H9 (cell line): ENCODE measurements around the gene PSMB5. TPM values are rescaled to one million over a fixed set of nuclear protein-coding genes. Genes with fewer than 3 reads are reported as not detected.

ENCODE experiments used
- DNase-seq: peaks from one replicate; pipeline ENCODE4 v3.0.0-alpha.2; 2017
- H2AFZ ChIP-seq: one replicate; pipeline ENCODE4 v1.6.1; 2013; ENCODE audit warnings: mild to moderate bottlenecking, low read length, control low read depth, moderate library complexity
- H2AK5ac ChIP-seq: 2 replicates; pipeline ENCODE4 v1.6.1; 2013; ENCODE audit warnings: low read length, control low read depth, mixed read lengths; ENCODE audit not compliant: insufficient read length
- H2BK120ac ChIP-seq: one replicate; pipeline ENCODE4 v1.6.1; 2013; ENCODE audit warnings: low read depth, mild to moderate bottlenecking, low read length, control low read depth, inconsistent platforms; ENCODE audit not compliant: poor library complexity, severe bottlenecking
- H2BK12ac ChIP-seq: 2 replicates; pipeline ENCODE4 v1.6.1; 2013; ENCODE audit warnings: low read length, control low read depth, mixed read lengths, low read depth; ENCODE audit not compliant: insufficient read length
- H2BK15ac ChIP-seq: 2 replicates; pipeline ENCODE4 v1.6.1; 2013; ENCODE audit warnings: low read depth, low read length, control low read depth
- H2BK20ac ChIP-seq: one replicate; pipeline ENCODE4 v1.6.1; 2013; ENCODE audit warnings: low read depth, mild to moderate bottlenecking, low read length, control low read depth, inconsistent platforms; ENCODE audit not compliant: poor library complexity, severe bottlenecking
- H2BK5ac ChIP-seq: 2 replicates; pipeline ENCODE4 v1.6.1; 2013; ENCODE audit warnings: low read length, control low read depth, mixed read lengths; ENCODE audit not compliant: insufficient read length
- H3K14ac ChIP-seq: 2 replicates; pipeline ENCODE4 v1.6.1; 2013; ENCODE audit warnings: low read length, control low read depth; ENCODE audit not compliant: insufficient read depth
- H3K18ac ChIP-seq: 2 replicates; pipeline ENCODE4 v1.6.1; 2013; ENCODE audit warnings: low read depth, mild to moderate bottlenecking, mixed read lengths, low read length, control low read depth; ENCODE audit not compliant: insufficient read length
- H3K23ac ChIP-seq: 2 replicates; pipeline ENCODE4 v1.6.1; 2013; ENCODE audit warnings: low read length, control low read depth, mixed read lengths, low read depth; ENCODE audit not compliant: insufficient read length
- H3K23me2 ChIP-seq: 2 replicates; pipeline ENCODE4 v1.6.1; 2013; ENCODE audit warnings: low read depth, mild to moderate bottlenecking, mixed read lengths, low read length, control low read depth; ENCODE audit not compliant: insufficient read length, poor library complexity, severe bottlenecking
- H3K27ac ChIP-seq: 2 replicates; pipeline ENCODE4 v1.5.1; 2013; ENCODE audit warnings: low read length, control low read depth, mixed read lengths, low read depth; ENCODE audit not compliant: insufficient read length
- H3K27me3 ChIP-seq: 2 replicates; pipeline ENCODE4 v1.6.1; 2013; ENCODE audit warnings: low read length, control low read depth, inconsistent platforms; ENCODE audit not compliant: insufficient read depth
- H3K4ac ChIP-seq: 2 replicates; pipeline ENCODE4 v1.6.1; 2013; ENCODE audit warnings: low read depth, mild to moderate bottlenecking, control low read depth, inconsistent platforms, low read length, moderate library complexity
- H3K4me1 ChIP-seq: 2 replicates; pipeline ENCODE4 v1.6.1; 2013; ENCODE audit warnings: low read length, control low read depth, inconsistent platforms; ENCODE audit not compliant: insufficient read depth
- H3K4me2 ChIP-seq: 2 replicates; pipeline ENCODE4 v1.6.1; 2013; ENCODE audit warnings: low read length, control low read depth, mixed read lengths; ENCODE audit not compliant: insufficient read length, insufficient read depth
- H3K56ac ChIP-seq: 2 replicates; pipeline ENCODE4 v1.6.1; 2013; ENCODE audit warnings: low read depth, mild to moderate bottlenecking, mixed read lengths, low read length, control low read depth; ENCODE audit not compliant: insufficient read length
- H3K79me1 ChIP-seq: 2 replicates; pipeline ENCODE4 v1.6.1; 2013; ENCODE audit warnings: low read depth, mild to moderate bottlenecking, moderate library complexity, low read length, control low read depth, inconsistent platforms; ENCODE audit not compliant: insufficient read depth, poor library complexity, severe bottlenecking
- H3K79me2 ChIP-seq: 2 replicates; pipeline ENCODE4 v1.6.1; 2013; ENCODE audit warnings: low read length, control low read depth, inconsistent platforms; ENCODE audit not compliant: insufficient read depth
- H3K9ac ChIP-seq: 2 replicates; pipeline ENCODE4 v1.6.1; 2013; ENCODE audit warnings: low read length, control low read depth, mixed read lengths; ENCODE audit not compliant: insufficient read length; ENCODE audit errors: extremely low read depth
- H3K9me3 ChIP-seq: one replicate; pipeline ENCODE4 v1.6.1; 2013; ENCODE audit warnings: low read depth, low read length, inconsistent platforms; ENCODE audit not compliant: control insufficient read depth
- H3T11ph ChIP-seq: one replicate; pipeline ENCODE4 v1.6.1; 2013; ENCODE audit warnings: mild to moderate bottlenecking, low read length, control low read depth, inconsistent platforms
- H4K20me1 ChIP-seq: one replicate; pipeline ENCODE4 v1.6.1; 2013; ENCODE audit not compliant: control insufficient read depth, insufficient read length, insufficient read depth
- H4K5ac ChIP-seq: 2 replicates; pipeline ENCODE4 v1.6.1; 2013; ENCODE audit warnings: low read depth, mild to moderate bottlenecking, mixed read lengths, low read length, control low read depth; ENCODE audit not compliant: insufficient read length
- H4K8ac ChIP-seq: replicated peaks from 2 replicates; pipeline ENCODE4 v1.6.1; 2013; ENCODE audit warnings: low read length, control low read depth, mixed read lengths, low read depth; ENCODE audit not compliant: insufficient read length
- H4K91ac ChIP-seq: 2 replicates; pipeline ENCODE4 v1.6.1; 2013; ENCODE audit warnings: low read depth, mild to moderate bottlenecking, moderate library complexity, mixed read lengths, low read length, control low read depth; ENCODE audit not compliant: insufficient read length
- H3K27ac Mint-ChIP-seq, 3 experiments: 2 replicates in 2 of 3; 3 replicates in 1 of 3; pipeline ENCODE4 v1.8.0; 2020 to 2021; ENCODE audit warnings: mixed read lengths in 3 of 3, mild to moderate bottlenecking in 1 of 3, moderate library complexity in 1 of 3
- H3K27me3 Mint-ChIP-seq: 2 replicates; pipeline ENCODE4 v1.8.0; 2021; ENCODE audit warnings: low read depth, mild to moderate bottlenecking, moderate library complexity, mixed read lengths
- H3K36me3 Mint-ChIP-seq, 3 experiments: 2 replicates in 2 of 3; 3 replicates in 1 of 3; pipeline ENCODE4 v1.8.0; 2020 to 2021; ENCODE audit warnings: low read depth in 3 of 3, mixed read lengths in 3 of 3; ENCODE audit not compliant: insufficient read depth in 1 of 3
- H3K4me1 Mint-ChIP-seq, 2 experiments: 2 replicates each; pipeline ENCODE4 v1.8.0; 2020; ENCODE audit warnings: mixed read lengths in 2 of 2
- H3K4me3 Mint-ChIP-seq, 2 experiments: 2 replicates in 1 of 2; 3 replicates in 1 of 2; pipeline ENCODE4 v1.8.0; 2020 to 2021; ENCODE audit warnings: mild to moderate bottlenecking in 2 of 2, mixed read lengths in 2 of 2, moderate library complexity in 1 of 2
- H3K9me3 Mint-ChIP-seq, 2 experiments: 2 replicates in 1 of 2; 3 replicates in 1 of 2; pipeline ENCODE4 v1.8.0; 2020; ENCODE audit warnings: mild to moderate bottlenecking in 2 of 2, mixed read lengths in 2 of 2, moderate library complexity in 1 of 2
- WGBS: extraction: QIAGEN DNeasy Blood & Tissue Kit; methylation state at CpG from one replicate; pipeline ENCODE4 v1.1.7; 2013; ENCODE audit warnings: missing lambda C conversion rate, low lambda C conversion rate, mixed read lengths; ENCODE audit not compliant: insufficient read length; ENCODE audit errors: extremely low coverage; 5-methylcytosine and 5-hydroxymethylcytosine counted together
- total RNA-seq: library from RNA; stranded (reverse); gene quantifications from 2 replicates; pipeline ENCODE4 v1.2.1, GENCODE V29; 2021
- TF ChIP-seq, protein P1 (sequence below): fragments of 200-600 bp; sonication (generic); conservative IDR thresholded peaks from 3 replicates; pipeline ENCODE4 v1.8.0; 2021; ENCODE audit warnings: antibody characterized with exemption, mild to moderate bottlenecking

The PSMB5 gene
- total RNA-seq, 1 experiment from 2014 or later: 252 TPM

DNA sequence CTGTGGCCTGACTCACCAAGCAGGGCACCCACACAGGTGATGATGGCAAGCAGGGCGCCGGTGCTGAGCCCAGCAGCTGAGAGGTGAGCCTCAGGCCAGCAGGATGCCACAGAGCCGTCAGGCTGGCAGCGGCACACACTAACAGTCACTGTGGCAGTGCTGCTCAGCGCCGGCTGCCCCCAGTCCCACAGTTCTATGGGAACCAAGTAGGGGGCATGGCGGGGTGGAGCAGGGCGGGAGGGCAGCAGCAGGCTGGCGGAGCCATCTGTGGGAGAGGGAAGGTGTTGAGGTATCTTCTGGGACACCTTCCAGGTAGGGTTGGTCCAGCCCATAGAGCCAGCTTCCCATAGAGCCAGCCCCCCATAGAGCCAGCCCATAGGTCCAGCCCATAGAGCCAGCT is 14.3 kb upstream of the PSMB5 start:
- Histone ChIP-seq H2AK5ac (no peak overlapping the region), H2BK12ac (no peak overlapping the region), H2BK20ac (no peak overlapping the region), H3K4me2 (no peak overlapping the region), H2BK5ac (no peak overlapping the region), H2BK120ac (no peak overlapping the region), H4K8ac (no peak overlapping the region), H3K23me2 (no peaks in the 10 kb centered on the region), H3K4ac (no peak overlapping the region), H3T11ph (no peak overlapping the region), H3K27me3 (no peaks in the 10 kb centered on the region), H2AFZ (no peak overlapping the region), H4K91ac (no peak overlapping the region), H3K79me1 (no peaks in the 10 kb centered on the region), H2BK15ac (no peak overlapping the region), H4K5ac (no peak overlapping the region), H3K56ac (no peak overlapping the region), H3K14ac (no peak overlapping the region), H4K20me1 (no peaks in the 10 kb centered on the region), H3K9ac (no peak overlapping the region), H3K4me1 (no peaks in the 10 kb centered on the region), H3K9me3 (no peaks in the 10 kb centered on the region), H3K27ac (no peak overlapping the region), H3K79me2 (no peaks in the 10 kb centered on the region), H3K23ac (no peak overlapping the region), H3K18ac (no peak overlapping the region)
- peaks cover 4 to 17% of the 10 kb centered on the region in 2 experiments for H3K4me1 Mint-ChIP-seq
- peaks cover 10 to 34% (median 20%) of the 10 kb centered on the region in 3 experiments for H3K36me3 Mint-ChIP-seq
- no peak overlapping the region for H3K27ac Mint-ChIP-seq
- 0 out of 2 replicates have a peak, but pooled peaks cover 1% of the 10 kb centered on the region for H3K27me3 Mint-ChIP-seq
- no CpG with 5 or more reads among the region's 9 CpGs for WGBS
- H3K4me3 Mint-ChIP-seq: no peak overlapping the region
- H3K9me3 Mint-ChIP-seq: no peaks in the 10 kb centered on the region
- DNase-seq: no peak
- TF ChIP-seq, protein P1, sequence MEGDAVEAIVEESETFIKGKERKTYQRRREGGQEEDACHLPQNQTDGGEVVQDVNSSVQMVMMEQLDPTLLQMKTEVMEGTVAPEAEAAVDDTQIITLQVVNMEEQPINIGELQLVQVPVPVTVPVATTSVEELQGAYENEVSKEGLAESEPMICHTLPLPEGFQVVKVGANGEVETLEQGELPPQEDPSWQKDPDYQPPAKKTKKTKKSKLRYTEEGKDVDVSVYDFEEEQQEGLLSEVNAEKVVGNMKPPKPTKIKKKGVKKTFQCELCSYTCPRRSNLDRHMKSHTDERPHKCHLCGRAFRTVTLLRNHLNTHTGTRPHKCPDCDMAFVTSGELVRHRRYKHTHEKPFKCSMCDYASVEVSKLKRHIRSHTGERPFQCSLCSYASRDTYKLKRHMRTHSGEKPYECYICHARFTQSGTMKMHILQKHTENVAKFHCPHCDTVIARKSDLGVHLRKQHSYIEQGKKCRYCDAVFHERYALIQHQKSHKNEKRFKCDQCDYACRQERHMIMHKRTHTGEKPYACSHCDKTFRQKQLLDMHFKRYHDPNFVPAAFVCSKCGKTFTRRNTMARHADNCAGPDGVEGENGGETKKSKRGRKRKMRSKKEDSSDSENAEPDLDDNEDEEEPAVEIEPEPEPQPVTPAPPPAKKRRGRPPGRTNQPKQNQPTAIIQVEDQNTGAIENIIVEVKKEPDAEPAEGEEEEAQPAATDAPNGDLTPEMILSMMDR: no peak
